K562 (cell line): ENCODE data around the gene TRIM62. TPM values are rescaled to one million over a fixed set of nuclear protein-coding genes. Genes with fewer than 3 reads are reported as not detected.

Source experiments
- ATAC-seq: fragments of 200-7000 bp; cut with Tn5 transposase; 3 replicates; pipeline ENCODE4 v1.9.1; 2020; ENCODE audit warnings: moderate library complexity
- BruUV-seq: library from RNA; stranded (reverse); fragments of 400-500 nt; replicated peaks from 2 replicates; lab custom pipeline; 2021; lab: Mats Ljungman, UMichigan
- CTCF ChIA-PET: fragments of 300-600 bp; formaldehyde crosslinking; extraction: SDS; loops from one replicate; lab custom pipeline; 2021; ENCODE audit warnings: low intra/inter-chr PET ratio; lab: Yijun Ruan, JAX
- POLR2A ChIA-PET: fragments of 300-600, 350-650 bp; sonication (Branson Sonifier 250); formaldehyde crosslinking; extraction: SDS; loops from one replicate; lab custom pipeline; 2021; ENCODE audit warnings: antibody characterized with exemption, inconsistent platforms; lab: Yijun Ruan, JAX
- DNase-seq, 4 experiments: peaks; one replicate each; pipeline versions ENCODE4 v3.0.0 to v3.0.0-alpha.2; 2011 to 2018; ENCODE audit warnings: low spot score in 3 of 4, mixed read lengths in 3 of 4; ENCODE audit errors: extremely low read depth in 1 of 4
- FAIRE-seq: peaks from 2 replicates; lab custom pipeline; 2011; peaks lifted over from hg19 to GRCh38; lab: Jason Lieb, UNC
- H2AFZ ChIP-seq: 2 replicates; pipeline ENCODE4 v1.6.0; 2011; ENCODE audit warnings: low read depth, low read length, control low read depth, inconsistent platforms
- H3K27ac ChIP-seq: fragments of 200-600 bp; 3 replicates; pipeline ENCODE4 v1.8.0; 2011; ENCODE audit warnings: low read depth, mild to moderate bottlenecking, control low read depth, inconsistent platforms, low read length, moderate library complexity, mixed read lengths; ENCODE audit errors: extremely low read depth
- H3K27me3 ChIP-seq, 2 experiments: fragments of 300-600 bp in 1 of 2; 2 replicates in 1 of 2; 3 replicates in 1 of 2; pipeline versions ENCODE4 v1.6.0 to v1.8.0; 2011; ENCODE audit warnings: inconsistent platforms in 2 of 2, low read length in 2 of 2, mild to moderate bottlenecking in 1 of 2, mixed read lengths in 1 of 2, moderate library complexity in 1 of 2; ENCODE audit not compliant: control insufficient read depth in 2 of 2, insufficient read depth in 2 of 2
- H3K36me3 ChIP-seq: fragments of 300-600 bp; 3 replicates; pipeline ENCODE4 v1.8.0; 2011; ENCODE audit warnings: mild to moderate bottlenecking, low read length, inconsistent platforms; ENCODE audit not compliant: control insufficient read depth, insufficient read depth
- H3K4me1 ChIP-seq, 2 experiments: fragments of 200-600 bp in 1 of 2; replicated peaks in 1 of 2; 2 replicates in 1 of 2; 3 replicates in 1 of 2; pipeline versions ENCODE4 v1.5.1 to v1.8.0; 2011; ENCODE audit warnings: inconsistent platforms in 2 of 2, low read length in 2 of 2, mild to moderate bottlenecking in 1 of 2, mixed read lengths in 1 of 2, moderate library complexity in 1 of 2; ENCODE audit not compliant: control insufficient read depth in 2 of 2, insufficient read depth in 2 of 2
- H3K4me2 ChIP-seq: 2 replicates; pipeline ENCODE4 v1.6.1; 2011; ENCODE audit warnings: low read length, control low read depth, inconsistent platforms, mixed read lengths; ENCODE audit not compliant: insufficient read depth
- H3K4me3 ChIP-seq: fragments of 200-600 bp; sonication (generic), shearing (Covaris generic); 2 replicates; pipeline ENCODE4 v1.5.1; 2016; ENCODE audit warnings: control low read depth, inconsistent platforms
- H3K79me2 ChIP-seq: fragments of 200-600 bp; 3 replicates; pipeline ENCODE4 v1.8.0; 2011; ENCODE audit warnings: low read length, inconsistent platforms; ENCODE audit not compliant: control insufficient read depth, insufficient read depth
- H3K9ac ChIP-seq, 2 experiments: 2 replicates each; pipeline versions ENCODE4 v1.6.0 to v1.6.1; 2011; ENCODE audit warnings: low read depth in 2 of 2, low read length in 2 of 2, control low read depth in 1 of 2, inconsistent platforms in 1 of 2, mild to moderate bottlenecking in 1 of 2, mixed read lengths in 1 of 2; ENCODE audit not compliant: insufficient read depth in 1 of 2
- H3K9me1 ChIP-seq: one replicate; pipeline ENCODE4 v1.6.0; 2011; ENCODE audit warnings: inconsistent platforms, mild to moderate bottlenecking, low read length, moderate library complexity; ENCODE audit not compliant: control insufficient read depth, insufficient read depth
- H3K9me3 ChIP-seq: replicated peaks from 2 replicates; pipeline ENCODE4 v1.5.1; 2011; ENCODE audit warnings: low read depth, low read length, inconsistent platforms; ENCODE audit not compliant: control insufficient read depth, insufficient read depth
- H4K20me1 ChIP-seq: replicated peaks from 2 replicates; pipeline ENCODE4 v1.6.1; 2011; ENCODE audit warnings: low read length, inconsistent platforms, mixed read lengths; ENCODE audit not compliant: control insufficient read depth, insufficient read depth
- ATF1 ChIP-seq, 2 experiments: fragments of 450-650 bp in 1 of 2; IDR thresholded peaks; 2 replicates each; pipeline ENCODE4 v1.6.1; 2016; ENCODE audit warnings: missing compliant biosample characterization in 1 of 2, missing genetic modification characterization in 1 of 2
- CREM ChIP-seq: IDR thresholded peaks from 2 replicates; pipeline ENCODE4 v1.6.1; 2014; ENCODE audit warnings: antibody characterized with exemption, low read depth
- GTF2F1 ChIP-seq: IDR thresholded peaks from 2 replicates; pipeline ENCODE4 v1.6.1; 2011; ENCODE audit warnings: low read depth, low read length, improper control_type of control experiment
- NELFE ChIP-seq: IDR thresholded peaks from 2 replicates; pipeline ENCODE4 v1.6.1; 2011; ENCODE audit warnings: mild to moderate bottlenecking; ENCODE audit not compliant: insufficient read depth, insufficient read length
- POLR2AphosphoS2 ChIP-seq: IDR thresholded peaks from 2 replicates; pipeline ENCODE4 v1.6.1; 2012; ENCODE audit warnings: low read length, improper control_type of control experiment
- SAFB ChIP-seq: fragments of 200-400 bp; formaldehyde crosslinking; IDR thresholded peaks from 2 replicates; pipeline ENCODE4 v1.6.1; 2017; ENCODE audit warnings: low read depth, low read length, borderline replicate concordance
- SIRT6 ChIP-seq: IDR thresholded peaks from one replicate; pipeline ENCODE4 v1.6.1; 2012; ENCODE audit warnings: low read depth, mild to moderate bottlenecking, control low read depth, inconsistent platforms, low read length, moderate library complexity
- ZNF140 ChIP-seq: fragments of 250-450 bp; sonication (Bioruptor Pico); IDR thresholded peaks from 2 replicates; pipeline ENCODE4 v1.8.0; 2021; ENCODE audit warnings: moderate library complexity, mild to moderate bottlenecking, inconsistent platforms
- WGBS: fragments of 100-300 bp; shearing (Covaris generic); methylation state at CpG from one replicate; pipeline ENCODE4 v1.1.6; 2016; ENCODE audit warnings: low coverage, mixed read lengths; ENCODE audit not compliant: insufficient coverage; ENCODE audit errors: missing lambda C conversion rate; 5-methylcytosine and 5-hydroxymethylcytosine counted together
- in situ Hi-C: fragments of 300-500 bp; cut with MboI; formaldehyde crosslinking; loops from 4 replicates; pipeline ENCODE4 v1.15.0; 2018; ENCODE audit warnings: inconsistent platforms, mixed read lengths
- intact Hi-C: fragments of 100-400 bp; cut with micrococcal nuclease; formaldehyde crosslinking; loops from 2 replicates; pipeline ENCODE4 v1.14.2; 2022
- polyA plus RNA-seq, 8 experiments: library from polyadenylated mRNA; depleted of rRNA in 4 of 8; stranded (reverse) in 5 of 8; unstranded in 3 of 8; fragments of >200 nt; fragmentation: Nextera tagmentation in 2 of 8; fragmentation: Illumina TruSeq in 1 of 8; extraction: Ambion mirVana in 2 of 8; extraction: Trizol in 1 of 8; gene quantifications; 2 replicates each; pipeline versions ENCODE4 v1.2.1 to v1.2.3, GENCODE V29; 2011 to 2014; ENCODE audit warnings: inconsistent platforms in 1 of 8, missing spikeins in 1 of 8
- total RNA-seq, 7 experiments: library from RNA; depleted of rRNA in 6 of 7; stranded (reverse); fragments of >200 nt in 6 of 7; fragmentation: Illumina TruSeq in 2 of 7; extraction: Trizol in 2 of 7; gene quantifications; 2 replicates each; pipeline versions ENCODE4 v1.2.1 to v1.2.3, GENCODE V29; 2011 to 2021; ENCODE audit warnings: low replicate concordance in 1 of 7
- TF ChIP-seq, protein P1 (sequence below), 2 experiments: fragments of 450-650 bp in 1 of 2; IDR thresholded peaks; 2 replicates each; pipeline ENCODE4 v1.6.1; 2011 to 2017; ENCODE audit warnings: low read depth in 2 of 2, antibody characterized with exemption in 1 of 2, borderline replicate concordance in 1 of 2, low read length in 1 of 2, mild to moderate bottlenecking in 1 of 2, mixed read lengths in 1 of 2; ENCODE audit not compliant: control insufficient read depth in 1 of 2
- TF ChIP-seq, protein P2 (sequence below): fragments of 450-650 bp; IDR thresholded peaks from 2 replicates; pipeline ENCODE4 v1.6.1; 2017; ENCODE audit warnings: antibody characterized with exemption, mild to moderate bottlenecking
- TF ChIP-seq, protein P3 (sequence below), 2 experiments: fragments of 200-800 bp in 1 of 2; sonication (Bioruptor generic) in 1 of 2; sonication (generic) in 1 of 2; formaldehyde crosslinking in 1 of 2; IDR thresholded peaks in 1 of 2; conservative IDR thresholded peaks in 1 of 2; 2 replicates each; pipeline versions ENCODE4 v1.5.0 to v1.6.1; 2016 to 2020; ENCODE audit warnings: missing compliant biosample characterization in 1 of 2, missing genetic modification characterization in 1 of 2, missing genetic modification reagents in 1 of 2

The TRIM62 gene
- total and polyA plus RNA-seq, 9 of the 15 experiments (the other 6 are each of a cell fraction or from before 2014, with no cell fraction given): 0.18 to 2.3 (median 0.52) TPM

DNA sequence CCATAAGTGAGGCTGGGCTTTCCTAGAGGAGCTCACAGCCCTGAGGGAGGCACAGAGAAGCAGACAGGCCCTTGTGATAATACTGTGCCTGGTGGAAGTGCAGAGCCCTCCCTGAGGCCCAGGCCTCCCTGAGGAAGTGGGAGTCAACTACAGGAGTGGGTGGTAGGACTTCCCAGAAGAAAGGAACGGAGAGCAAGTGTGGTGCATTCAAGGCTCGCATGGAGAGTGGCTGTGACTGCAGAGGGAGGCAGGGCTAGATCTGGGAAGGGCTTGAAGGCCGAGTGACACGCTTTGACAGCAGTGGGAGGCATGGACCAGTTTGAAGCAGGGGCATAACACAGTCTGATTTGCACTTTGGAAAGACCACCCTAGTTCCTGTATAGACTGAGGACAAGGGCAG is 63.6 kb downstream of the TRIM62 start:
- Histone ChIP-seq H3K27ac (no peak overlapping the region), H3K9me3 (no peaks in the 10 kb centered on the region), H3K4me1 (peaks cover 0 to 5% of the 10 kb centered on the region in 2 experiments; a peak in 1 of 5 replicates), H3K9ac (no peak overlapping the region), H3K4me2 (no peak overlapping the region), H3K79me2 (no peaks in the 10 kb centered on the region), H3K36me3 (no peaks in the 10 kb centered on the region), H3K4me3 (no peak overlapping the region), H3K27me3 (peaks cover 28 to 55% of the 10 kb centered on the region in 2 experiments; a peak in 4 of 5 replicates), H2AFZ (no peak overlapping the region), H4K20me1 (no peaks in the 10 kb centered on the region; the same call in 1 of the 2 replicates), H3K9me1 (no peaks in the 10 kb centered on the region)
- intact Hi-C loops (no loop called here), in situ Hi-C loops (no loop called here)
- TF ChIP-seq SAFB (no peak), GTF2F1 (no peak), NELFE (no peak), POLR2AphosphoS2 (no peak), ZNF140 (CRISPR knock-in tag) (no peak), ATF1 (CRISPR knock-in tag; IDR thresholded peaks at IDR 0.05) (no peak), ATF1 (tag; IDR thresholded peaks at IDR 0.05) (no peak), SIRT6 (no peak), CREM (no peak)
- TF ChIP-seq, protein P1, sequence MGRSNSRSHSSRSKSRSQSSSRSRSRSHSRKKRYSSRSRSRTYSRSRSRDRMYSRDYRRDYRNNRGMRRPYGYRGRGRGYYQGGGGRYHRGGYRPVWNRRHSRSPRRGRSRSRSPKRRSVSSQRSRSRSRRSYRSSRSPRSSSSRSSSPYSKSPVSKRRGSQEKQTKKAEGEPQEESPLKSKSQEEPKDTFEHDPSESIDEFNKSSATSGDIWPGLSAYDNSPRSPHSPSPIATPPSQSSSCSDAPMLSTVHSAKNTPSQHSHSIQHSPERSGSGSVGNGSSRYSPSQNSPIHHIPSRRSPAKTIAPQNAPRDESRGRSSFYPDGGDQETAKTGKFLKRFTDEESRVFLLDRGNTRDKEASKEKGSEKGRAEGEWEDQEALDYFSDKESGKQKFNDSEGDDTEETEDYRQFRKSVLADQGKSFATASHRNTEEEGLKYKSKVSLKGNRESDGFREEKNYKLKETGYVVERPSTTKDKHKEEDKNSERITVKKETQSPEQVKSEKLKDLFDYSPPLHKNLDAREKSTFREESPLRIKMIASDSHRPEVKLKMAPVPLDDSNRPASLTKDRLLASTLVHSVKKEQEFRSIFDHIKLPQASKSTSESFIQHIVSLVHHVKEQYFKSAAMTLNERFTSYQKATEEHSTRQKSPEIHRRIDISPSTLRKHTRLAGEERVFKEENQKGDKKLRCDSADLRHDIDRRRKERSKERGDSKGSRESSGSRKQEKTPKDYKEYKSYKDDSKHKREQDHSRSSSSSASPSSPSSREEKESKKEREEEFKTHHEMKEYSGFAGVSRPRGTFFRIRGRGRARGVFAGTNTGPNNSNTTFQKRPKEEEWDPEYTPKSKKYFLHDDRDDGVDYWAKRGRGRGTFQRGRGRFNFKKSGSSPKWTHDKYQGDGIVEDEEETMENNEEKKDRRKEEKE (IDR thresholded peaks at IDR 0.05; ENCODE audit: borderline replicate concordance in 1 of 2, control insufficient read depth in 1 of 2, low read depth in 2 of 2, low read length in 1 of 2): no peak
- TF ChIP-seq, protein P2, sequence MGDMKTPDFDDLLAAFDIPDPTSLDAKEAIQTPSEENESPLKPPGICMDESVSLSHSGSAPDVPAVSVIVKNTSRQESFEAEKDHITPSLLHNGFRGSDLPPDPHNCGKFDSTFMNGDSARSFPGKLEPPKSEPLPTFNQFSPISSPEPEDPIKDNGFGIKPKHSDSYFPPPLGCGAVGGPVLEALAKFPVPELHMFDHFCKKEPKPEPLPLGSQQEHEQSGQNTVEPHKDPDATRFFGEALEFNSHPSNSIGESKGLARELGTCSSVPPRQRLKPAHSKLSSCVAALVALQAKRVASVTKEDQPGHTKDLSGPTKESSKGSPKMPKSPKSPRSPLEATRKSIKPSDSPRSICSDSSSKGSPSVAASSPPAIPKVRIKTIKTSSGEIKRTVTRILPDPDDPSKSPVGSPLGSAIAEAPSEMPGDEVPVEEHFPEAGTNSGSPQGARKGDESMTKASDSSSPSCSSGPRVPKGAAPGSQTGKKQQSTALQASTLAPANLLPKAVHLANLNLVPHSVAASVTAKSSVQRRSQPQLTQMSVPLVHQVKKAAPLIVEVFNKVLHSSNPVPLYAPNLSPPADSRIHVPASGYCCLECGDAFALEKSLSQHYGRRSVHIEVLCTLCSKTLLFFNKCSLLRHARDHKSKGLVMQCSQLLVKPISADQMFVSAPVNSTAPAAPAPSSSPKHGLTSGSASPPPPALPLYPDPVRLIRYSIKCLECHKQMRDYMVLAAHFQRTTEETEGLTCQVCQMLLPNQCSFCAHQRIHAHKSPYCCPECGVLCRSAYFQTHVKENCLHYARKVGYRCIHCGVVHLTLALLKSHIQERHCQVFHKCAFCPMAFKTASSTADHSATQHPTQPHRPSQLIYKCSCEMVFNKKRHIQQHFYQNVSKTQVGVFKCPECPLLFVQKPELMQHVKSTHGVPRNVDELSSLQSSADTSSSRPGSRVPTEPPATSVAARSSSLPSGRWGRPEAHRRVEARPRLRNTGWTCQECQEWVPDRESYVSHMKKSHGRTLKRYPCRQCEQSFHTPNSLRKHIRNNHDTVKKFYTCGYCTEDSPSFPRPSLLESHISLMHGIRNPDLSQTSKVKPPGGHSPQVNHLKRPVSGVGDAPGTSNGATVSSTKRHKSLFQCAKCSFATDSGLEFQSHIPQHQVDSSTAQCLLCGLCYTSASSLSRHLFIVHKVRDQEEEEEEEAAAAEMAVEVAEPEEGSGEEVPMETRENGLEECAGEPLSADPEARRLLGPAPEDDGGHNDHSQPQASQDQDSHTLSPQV: no peak
- TF ChIP-seq, protein P3, sequence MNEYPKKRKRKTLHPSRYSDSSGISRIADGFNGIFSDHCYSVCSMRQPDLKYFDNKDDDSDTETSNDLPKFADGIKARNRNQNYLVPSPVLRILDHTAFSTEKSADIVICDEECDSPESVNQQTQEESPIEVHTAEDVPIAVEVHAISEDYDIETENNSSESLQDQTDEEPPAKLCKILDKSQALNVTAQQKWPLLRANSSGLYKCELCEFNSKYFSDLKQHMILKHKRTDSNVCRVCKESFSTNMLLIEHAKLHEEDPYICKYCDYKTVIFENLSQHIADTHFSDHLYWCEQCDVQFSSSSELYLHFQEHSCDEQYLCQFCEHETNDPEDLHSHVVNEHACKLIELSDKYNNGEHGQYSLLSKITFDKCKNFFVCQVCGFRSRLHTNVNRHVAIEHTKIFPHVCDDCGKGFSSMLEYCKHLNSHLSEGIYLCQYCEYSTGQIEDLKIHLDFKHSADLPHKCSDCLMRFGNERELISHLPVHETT (CRISPR knock-in tag; conservative IDR thresholded peaks at IDR 0.05 in 1 of 2, IDR thresholded peaks at IDR 0.05 in 1 of 2): no peak
- no peak for DNase-seq
- peak; percentile 18; the same call in 2 of the 3 replicates for ATAC-seq
- ChIA-PET CTCF (no interaction called here), POLR2A (interaction anchor here (0.6 to 0.7 kb wide), 4 partner anchors 9 to 520 kb away, joined by 3 to 5 read pairs (median 3); no protein-coding TSS in a partner anchor)
- no TSS peak for BruUV-seq
- WGBS: 7% methylated on average over 4 of the region's 4 CpGs
- no peak for FAIRE-seq
